HG03097 (cell line): Measurements from ENCODE around the gene MPPED2.

Experiments
- ATAC-seq: cut with Tn5 transposase; IDR thresholded peaks from one replicate; pipeline ENCODE4 v1.9.1; 2021; ENCODE audit not compliant: unreplicated experiment, low FRiP score

The MPPED2 gene

GRCh38 chr11:30423886-30424285, 162.3 kb downstream of the MPPED2 start:
- no peak for ATAC-seq

- no peak for ATAC-seq
These were observed 162.9 kb downstream of the MPPED2 start for GRCh38 chr11:30423279-30423648.

GRCh38 chr11:30422447-30423278, 163.5 kb downstream of the MPPED2 start:
- no peak for ATAC-seq

DNA sequence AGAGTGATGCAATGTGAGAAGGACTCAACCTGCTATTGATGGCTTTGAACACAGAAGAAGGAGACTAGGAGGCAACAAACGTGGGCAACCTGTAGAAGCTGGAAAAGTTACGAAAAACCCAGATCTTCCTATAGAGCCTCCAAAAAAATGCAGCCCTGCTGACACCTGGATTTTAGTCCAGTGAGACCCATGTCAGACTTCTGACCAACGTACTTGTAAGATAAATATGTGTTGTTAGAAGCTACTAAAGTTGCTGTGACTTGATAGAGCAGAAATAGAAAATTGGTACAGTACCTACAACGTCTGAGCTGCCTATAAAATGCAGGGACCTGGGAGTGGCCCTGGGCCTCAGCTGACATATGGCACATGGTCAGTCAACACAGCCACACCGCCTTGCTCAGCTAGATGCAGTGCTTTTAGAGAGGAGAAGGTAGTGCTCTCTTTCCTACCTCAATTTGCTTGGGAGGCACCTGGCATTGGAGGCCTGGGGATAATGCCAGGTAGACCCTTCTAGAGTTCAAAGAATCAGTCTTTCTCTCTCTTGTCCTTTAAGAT, 165.8 kb downstream of the MPPED2 start:
- ATAC-seq: no peak

GRCh38 chr11:30414806-30415205, 171.3 kb downstream of the MPPED2 start:
- ATAC-seq: no peak

DNA sequence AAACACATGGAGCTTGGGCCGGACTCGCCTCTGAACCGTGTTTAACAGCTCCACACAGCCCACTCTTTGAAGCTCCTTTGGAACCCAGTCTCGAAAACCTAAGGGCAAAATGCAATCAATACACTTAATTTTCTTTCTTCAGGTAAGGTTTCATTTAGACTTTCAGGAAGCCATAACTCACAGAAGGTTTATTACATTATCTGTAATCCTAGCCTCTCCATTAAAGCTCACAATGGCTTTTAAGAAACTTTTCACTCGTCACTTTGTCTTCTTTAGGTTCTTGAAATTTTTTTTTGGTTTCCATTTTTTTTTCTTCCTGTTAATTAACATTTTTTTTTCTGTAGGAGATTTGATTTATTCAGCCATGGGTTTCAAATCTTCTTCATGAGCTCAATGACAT, 171.9 kb downstream of the MPPED2 start:
- no peak for ATAC-seq

GRCh38 chr11:30412509-30412908, 173.6 kb downstream of the MPPED2 start:
- no peak for ATAC-seq

GRCh38 chr11:30411383-30411782, 174.8 kb downstream of the MPPED2 start:
- ATAC-seq: no peak

GRCh38 chr11:30406978-30407762, 179.0 kb downstream of the MPPED2 start:
- ATAC-seq: no peak

GRCh38 chr11:30405385-30405784, 180.8 kb downstream of the MPPED2 start:
- no peak for ATAC-seq

GRCh38 chr11:30404136-30404535, 182.0 kb downstream of the MPPED2 start:
- no peak for ATAC-seq

DNA sequence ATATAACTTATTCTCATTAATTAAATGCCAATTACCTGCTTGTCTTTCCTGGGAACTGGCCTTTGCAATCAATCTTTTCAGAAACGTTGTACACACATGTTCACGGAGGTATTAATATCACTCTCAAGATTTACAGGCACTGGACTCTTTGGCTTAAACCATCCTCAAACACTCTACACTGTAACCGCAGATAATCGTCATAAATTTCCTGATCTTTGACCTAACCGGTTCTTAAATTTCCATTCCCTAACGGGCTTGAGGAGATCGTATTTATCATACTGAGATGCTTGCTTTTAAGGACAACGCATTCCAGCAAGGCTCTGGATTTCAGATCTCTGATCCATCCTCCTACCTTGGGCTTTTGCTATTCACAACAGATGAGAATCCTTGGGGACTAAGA, 190.4 kb downstream of the MPPED2 start:
- ATAC-seq: no peak

DNA sequence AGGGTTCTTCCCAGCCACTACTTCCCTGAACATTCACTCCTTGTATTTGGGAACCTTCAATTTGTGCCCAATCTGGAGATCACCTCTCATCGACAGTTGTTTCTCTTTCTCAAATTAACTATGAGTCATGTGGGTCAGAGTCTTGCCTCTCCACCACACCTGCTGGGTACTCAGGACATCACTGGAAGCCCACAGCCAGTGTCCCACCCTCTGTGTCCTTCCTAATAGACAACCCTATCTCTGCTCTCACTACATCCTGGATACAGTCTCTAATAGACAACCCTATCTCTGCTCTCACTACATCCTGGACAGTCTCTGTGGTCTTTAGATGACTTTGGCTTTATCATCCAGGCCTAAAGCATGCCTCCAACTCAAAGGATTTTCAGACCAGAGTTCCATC, 193.1 kb downstream of the MPPED2 start:
- no peak for ATAC-seq

DNA sequence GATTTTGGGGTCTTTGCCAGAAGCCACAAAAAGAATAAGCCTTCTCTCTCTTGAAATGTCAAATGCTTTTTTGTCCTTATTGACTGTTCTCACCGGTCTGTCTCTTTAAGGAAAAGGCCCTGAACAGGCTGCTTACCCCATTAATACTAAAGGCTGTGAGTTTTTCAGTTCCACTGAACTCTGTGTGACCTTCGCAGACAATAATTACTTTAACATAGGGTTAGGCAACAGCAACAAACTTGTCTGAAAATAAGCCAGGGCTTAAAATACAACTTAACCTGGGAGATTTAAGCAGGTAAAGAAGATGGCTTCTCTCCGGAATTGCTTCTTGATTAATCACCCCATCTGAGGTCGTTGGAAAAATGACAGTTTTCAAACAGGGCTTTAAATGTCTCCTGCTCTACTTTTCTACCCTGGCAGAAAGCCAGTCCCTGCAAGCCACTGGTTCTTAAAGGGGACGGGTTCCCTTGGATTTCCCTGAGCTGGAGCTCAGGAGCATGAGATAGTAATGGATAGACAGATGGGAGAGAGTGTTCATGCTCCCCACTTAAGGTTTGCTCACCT, 193.8 kb downstream of the MPPED2 start:
- ATAC-seq: no peak

- no peak for ATAC-seq
These were observed 197.2 kb downstream of the MPPED2 start for GRCh38 chr11:30388957-30389356.

DNA sequence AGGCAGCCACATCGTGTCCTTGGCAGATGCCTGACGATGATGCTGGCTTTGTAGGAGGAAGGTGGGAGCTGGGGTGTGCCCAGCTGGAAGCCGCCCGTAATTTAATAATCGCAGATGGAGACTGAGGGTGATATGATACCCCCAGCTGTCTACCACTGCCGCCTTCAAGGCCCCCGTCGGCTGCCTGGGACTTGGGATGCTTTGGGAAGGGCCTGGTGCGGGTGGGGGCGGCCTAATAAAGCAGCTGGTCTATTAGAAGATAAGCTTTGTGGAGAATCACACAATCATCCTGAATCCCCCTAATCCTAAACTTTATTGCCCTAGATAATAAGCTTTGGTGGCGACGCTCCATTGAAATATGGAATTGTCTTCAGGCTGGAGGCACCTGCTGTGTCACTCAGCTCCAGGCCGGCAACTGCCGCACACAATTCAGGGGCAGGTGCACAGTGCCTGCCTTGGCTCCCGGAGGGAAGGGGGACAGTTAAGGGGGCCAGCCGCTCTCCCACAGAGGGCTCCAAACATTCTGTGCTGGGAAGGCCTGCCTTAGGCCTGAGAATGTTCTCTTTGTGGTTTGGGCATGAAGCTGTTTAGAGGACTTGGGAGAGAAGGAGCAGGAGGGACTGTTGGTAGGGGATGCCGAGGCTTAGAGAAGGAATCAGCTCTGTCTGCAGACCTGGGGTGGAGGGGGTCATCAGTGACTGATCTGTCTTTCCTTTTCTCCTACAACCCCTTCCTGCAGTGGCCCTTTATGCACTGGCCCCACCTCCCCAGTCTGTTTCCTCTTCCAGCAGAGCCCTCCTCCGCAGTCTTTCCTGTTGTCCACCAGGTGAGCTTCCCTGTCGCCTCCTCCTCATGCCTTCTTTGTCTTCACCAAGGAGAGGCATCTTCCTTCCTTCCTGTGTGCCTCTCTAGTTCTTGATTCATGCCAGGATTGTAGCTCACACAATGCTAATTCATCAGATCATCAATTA, 198.0 kb downstream of the MPPED2 start:
- no peak for ATAC-seq

DNA sequence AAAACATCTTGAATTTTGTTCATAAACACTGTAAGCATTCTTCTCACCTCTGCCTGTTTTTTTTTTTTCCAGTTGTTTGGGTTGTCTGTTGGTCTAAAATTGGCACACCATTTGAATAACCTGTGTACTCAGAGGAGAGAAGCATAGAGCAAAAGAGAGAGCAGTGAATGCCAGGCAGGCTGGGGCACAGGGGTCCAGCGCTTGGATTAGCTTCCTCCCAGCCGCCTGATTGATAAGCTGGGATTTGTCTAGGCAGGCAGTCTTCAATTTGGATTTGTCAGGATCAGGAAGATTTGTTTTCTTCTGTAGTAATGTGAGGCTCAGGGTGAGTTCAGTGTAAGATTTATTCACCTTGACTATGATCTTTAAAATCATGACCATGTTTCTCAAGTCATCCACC, 204.3 kb downstream of the MPPED2 start:
- no peak for ATAC-seq

- ATAC-seq: no peak
These were observed 205.3 kb downstream of the MPPED2 start for GRCh38 chr11:30380846-30381245.

DNA sequence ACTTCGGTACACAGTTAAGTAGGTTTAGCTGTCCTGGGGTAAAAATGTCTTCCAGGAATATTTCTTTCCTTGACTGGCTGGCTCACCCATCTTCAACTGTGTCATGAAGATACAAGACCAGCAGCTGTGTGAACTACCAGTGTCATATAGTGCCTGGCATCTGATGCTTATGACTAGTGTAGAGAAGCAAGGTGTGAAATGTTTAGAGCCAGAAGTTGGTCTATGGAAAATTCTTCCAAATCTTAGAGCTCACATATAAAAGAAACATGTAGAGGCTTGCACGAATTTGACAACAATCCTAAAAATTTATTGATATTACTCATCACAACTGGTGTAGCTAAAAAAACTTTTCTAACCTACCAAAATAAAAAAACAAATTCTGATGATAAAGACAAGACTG, 208.8 kb downstream of the MPPED2 start:
- ATAC-seq: no peak

DNA sequence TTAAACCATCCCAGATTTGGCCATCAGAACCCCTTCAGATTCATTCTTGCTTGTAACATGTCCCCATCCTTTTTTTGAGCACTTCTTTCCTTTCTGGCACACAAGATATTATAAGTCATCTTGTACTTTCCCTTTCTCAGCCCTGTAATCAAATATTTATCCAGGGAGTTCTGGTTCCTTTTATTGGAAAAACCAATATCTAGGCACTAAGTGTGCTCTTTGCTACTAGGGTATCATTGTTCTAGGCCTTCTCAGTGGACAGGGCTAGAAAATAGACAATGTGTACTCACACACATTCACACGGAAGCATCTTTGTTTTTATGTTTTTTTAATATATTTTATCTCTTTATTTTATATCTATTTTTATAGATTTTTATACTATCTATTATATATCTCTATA, 216.0 kb downstream of the MPPED2 start:
- no peak for ATAC-seq
